ENCODE measurements around the gene NTN5.

GRCh38 chr19:48661711-48662090, 11.1 kb downstream of the NTN5 start:
- TF ChIP-seq EP300 (IDR thresholded peaks at IDR 0.05; ENCODE audit: borderline replicate concordance in 1 of 2, control insufficient read depth in 1 of 2, low read depth in 2 of 2, low read length in 2 of 2) (no peak), NFIC (IDR thresholded peaks at IDR 0.05; ENCODE audit: low read depth, low read length) (no peak), ESRRA (IDR thresholded peaks at IDR 0.05; ENCODE audit: low read length) (no peak), CTCF (IDR thresholded peaks at IDR 0.05 in 2 of 3, conservative IDR thresholded peaks at IDR 0.05 in 1 of 3; ENCODE audit: control insufficient read depth in 2 of 3, extremely low read depth in 1 of 3, insufficient read depth in 1 of 3, low read depth in 3 of 3, low read length in 3 of 3) (no peak), TBL1XR1 (IDR thresholded peaks at IDR 0.05; ENCODE audit: low read depth, low read length) (no peak), REST (IDR thresholded peaks at IDR 0.05; ENCODE audit: low read depth, low read length) (no peak), RAD21 (IDR thresholded peaks at IDR 0.05; ENCODE audit: insufficient read depth, low read depth, low read length) (no peak), ZBTB4 (CRISPR knock-in tag; IDR thresholded peaks at IDR 0.05) (no peak), ASH2L (IDR thresholded peaks at IDR 0.05; ENCODE audit: borderline replicate concordance, low read depth) (no peak), SPI1 (IDR thresholded peaks at IDR 0.05; ENCODE audit: borderline replicate concordance, insufficient read depth, low read depth, low read length) (no peak)

Measured in GM12878 (cell line).